Stimulated activated CD4-positive, alpha-beta T cell treated with anti-CD3 and anti-CD28 coated beads, Interleukin-2, amount 100 ng/mL, for 4 hours (primary cell): ENCODE data around the gene MYBPC1.
"Not testable (repeated sequence)": the region's sequence is repeated elsewhere in the genome, so short reads cannot be mapped to it uniquely, and the experiment has no call there.

ENCODE experiments used
- DNase-seq: peaks from one replicate; pipeline ENCODE4 v3.0.0-alpha.2; 2020; ENCODE audit warnings: low read depth

The MYBPC1 gene

DNA sequence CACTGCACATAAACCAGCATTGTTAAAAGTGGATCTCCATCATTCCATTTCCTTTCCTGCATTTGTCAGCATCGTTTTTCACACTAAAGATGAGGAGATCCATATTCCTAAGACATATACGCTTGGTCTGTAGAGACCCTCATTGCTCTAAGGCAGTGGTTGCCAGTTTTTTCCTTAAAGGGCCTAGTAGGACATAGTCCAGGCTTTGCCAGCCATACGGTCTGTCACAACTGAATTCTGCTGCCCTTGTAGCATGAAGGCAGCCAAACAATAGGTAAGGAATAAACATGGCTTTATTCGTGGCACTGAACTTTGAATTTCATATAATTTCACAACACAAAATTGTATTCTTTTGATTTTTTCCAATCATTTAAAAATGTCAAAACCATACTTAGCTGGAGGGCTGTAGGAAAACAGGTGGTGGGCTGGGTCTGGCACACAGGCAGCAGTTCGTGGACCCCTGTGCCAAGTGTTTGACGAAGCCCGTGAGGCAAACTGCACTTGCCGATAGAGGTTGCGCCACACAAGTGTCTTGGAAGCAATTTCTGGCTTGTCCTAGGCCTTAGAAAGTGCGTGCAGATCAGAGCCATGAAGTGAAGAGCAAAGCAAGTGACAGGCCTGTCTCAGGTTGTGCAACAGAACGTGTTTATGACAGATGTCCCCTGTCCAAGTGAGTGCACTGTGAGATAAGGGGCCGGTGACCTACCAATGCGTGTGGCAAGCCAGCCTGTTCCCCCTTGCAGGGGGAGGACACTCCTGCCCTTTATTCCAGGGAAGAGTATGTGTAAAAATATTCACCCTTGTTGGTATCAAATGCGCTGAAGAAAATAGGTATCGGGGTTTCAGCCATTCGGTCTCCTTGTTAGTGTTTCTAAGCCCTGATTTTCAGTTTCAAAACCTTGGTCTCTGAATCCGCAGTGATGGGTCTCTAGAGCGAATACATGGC lies 101.8 kb downstream of the MYBPC1 start:
- no peak for DNase-seq

DNA sequence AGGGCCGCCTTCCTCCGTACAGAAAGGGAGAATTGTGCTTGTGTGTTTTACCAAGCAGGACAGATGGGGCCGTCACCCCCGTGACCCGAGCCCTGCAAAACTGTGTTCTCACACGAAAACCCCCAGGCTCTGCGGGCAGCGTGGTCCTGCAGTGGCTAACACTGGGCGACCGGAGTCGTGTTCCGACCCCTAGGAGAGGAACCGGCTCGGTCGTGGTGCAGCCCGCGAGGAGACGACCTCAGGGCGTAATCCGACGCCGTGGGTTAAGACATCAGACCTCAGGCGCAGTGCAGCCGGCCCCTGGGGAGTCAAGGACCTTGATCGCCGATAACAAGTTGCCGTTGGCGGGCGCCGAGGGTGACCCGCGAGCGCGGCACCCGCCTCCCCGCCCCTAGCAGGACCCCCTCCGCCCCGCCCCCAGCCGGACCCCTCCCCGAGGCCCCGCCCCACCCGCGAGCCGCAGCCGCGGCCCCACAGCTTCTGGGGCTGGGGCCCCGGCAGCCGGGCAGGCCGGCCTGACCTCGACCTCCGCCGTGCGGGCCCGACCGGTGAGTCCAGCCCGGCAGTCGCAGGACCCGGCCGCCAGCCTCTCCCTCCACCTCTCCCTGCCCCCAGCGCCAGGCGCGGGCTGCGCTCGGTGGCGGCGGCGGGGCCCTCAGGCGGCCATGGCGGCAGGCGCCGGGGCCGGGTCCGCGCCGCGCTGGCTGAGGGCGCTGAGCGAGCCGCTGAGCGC lies 102.6 kb downstream of the MYBPC1 start, which contains the start of gene CHPT1:
TSS of gene CHPT1 (plus strand) at position 444 of the 733 bp plus-strand sequence. CDS start at position 666, 222 bp downstream.
- DNase-seq, result peak; percentile 28

DNA sequence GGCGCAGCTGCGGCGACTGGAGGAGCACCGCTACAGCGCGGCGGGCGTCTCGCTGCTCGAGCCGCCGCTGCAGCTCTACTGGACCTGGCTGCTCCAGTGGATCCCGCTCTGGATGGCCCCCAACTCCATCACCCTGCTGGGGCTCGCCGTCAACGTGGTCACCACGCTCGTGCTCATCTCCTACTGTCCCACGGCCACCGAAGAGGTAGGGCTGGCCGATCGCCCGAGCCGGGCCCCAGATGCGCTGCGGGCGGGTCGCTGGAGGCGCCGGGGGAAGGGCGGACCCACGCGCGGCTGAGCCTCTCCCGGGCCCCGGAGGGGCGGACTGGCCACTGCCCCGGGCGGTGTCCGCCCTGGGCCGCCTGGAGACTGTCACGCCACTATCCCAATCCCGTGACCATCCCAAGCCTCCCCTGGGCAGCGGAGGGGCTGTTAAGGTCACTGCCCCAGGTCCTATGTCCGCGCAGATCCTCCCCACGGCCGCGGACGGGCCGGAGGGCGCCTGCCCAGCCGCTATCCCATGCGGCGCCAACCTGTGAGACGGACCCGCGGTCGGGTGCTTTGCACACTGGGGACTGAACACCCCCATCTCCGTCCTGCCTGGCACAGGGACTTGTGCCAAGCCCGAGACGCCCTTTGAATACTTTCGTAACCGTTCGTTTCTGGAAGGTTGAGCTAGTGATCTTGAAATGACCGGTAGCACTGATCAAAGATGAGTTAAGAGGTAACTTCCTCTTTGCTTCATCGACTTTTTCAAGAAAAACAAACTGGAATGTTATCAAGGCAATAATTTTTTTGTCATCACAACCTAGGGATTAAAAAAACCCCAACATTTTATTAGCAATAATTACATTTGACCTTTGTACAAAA lies 103.4 kb downstream of the MYBPC1 start:
- no peak for DNase-seq

DNA sequence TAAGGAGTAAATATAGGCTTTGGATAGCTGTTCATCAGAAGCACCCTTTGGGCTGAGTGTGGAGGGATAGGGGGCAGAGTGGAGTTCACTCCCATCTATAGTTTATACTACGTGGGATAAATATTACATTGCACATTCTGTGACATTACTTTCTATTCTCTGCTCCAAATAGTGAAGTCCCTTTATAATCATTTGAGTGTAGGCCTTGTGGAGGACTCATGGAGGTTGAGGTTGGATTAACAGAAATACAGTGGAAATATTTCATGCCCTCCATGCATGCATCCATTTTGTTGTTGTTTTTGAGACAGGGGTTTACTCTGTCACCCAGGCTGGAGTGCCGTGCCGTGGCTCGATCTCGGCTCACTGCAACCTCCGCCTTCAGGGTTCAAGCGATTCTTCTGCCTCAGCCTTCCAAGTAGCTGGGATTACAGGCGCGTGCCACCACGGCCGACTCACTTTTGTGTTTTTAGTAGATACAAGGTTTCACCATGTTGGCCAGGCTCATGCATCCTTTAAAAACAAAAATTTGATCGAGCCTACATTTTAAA lies 104.1 kb downstream of the MYBPC1 start:
- DNase-seq, result no peak

DNA sequence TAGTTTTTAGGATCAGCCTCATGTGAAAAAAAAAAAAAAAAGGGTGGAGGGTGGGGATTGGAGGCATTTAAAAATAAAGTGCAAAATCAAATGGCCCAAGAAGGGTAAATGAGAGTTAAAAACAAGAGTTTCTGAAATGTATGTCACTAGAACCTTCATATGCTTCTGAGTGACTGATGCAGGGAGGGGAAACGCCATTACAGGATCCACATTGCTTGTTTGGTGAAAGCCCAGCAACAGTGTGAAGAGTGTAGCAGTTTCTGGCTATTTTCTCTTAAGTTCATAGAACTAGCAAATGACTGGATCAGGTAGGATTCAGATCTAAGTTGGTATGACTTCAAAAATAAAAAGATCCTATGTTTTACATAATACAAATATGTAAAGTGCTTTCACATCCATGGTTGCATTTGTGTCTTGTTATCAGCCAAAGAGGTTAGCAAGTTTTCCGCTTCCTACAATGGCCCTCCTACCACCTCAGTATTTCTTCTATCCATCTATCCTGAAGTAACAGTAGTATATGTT lies 105.6 kb downstream of the MYBPC1 start:
- no peak for DNase-seq

DNA sequence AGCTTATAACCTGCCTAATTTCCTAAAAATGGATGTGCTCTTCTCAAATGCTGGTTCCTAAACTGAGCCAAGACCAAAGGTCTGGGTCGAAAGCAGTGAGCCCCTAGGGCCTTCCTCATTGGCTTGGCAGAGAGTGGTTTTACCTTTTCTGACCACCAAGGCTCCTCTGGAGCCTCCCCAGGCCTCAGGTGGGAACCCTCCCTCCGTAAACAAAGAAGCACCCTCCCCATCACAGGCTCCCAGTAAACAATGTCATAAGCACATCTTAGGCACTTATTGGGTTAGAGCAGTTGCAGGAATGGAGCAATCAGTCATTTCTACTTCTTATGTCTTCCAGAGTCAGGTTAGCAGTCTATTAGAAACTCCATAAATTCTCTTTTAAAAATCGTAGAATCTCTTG lies 108.7 kb downstream of the MYBPC1 start:
- no peak for DNase-seq

DNA sequence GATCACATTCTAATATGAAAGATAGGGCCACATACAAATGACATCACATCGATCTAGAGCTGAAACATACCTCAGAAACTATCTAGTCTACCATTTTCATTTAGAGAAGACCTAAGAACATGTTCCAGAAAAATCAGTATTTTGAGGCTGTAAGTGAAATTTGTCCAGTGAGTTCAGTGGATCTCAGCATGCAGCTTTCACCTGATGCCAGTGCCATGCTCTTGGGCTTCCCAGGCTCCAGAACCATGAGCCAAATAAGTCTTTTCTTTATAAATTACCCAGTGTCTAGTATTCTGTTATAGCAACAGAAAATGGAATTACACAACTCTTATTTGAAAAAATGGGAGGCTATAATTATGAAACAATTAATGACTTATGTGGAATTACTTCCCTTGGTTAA lies 111.6 kb downstream of the MYBPC1 start:
- no peak for DNase-seq

DNA sequence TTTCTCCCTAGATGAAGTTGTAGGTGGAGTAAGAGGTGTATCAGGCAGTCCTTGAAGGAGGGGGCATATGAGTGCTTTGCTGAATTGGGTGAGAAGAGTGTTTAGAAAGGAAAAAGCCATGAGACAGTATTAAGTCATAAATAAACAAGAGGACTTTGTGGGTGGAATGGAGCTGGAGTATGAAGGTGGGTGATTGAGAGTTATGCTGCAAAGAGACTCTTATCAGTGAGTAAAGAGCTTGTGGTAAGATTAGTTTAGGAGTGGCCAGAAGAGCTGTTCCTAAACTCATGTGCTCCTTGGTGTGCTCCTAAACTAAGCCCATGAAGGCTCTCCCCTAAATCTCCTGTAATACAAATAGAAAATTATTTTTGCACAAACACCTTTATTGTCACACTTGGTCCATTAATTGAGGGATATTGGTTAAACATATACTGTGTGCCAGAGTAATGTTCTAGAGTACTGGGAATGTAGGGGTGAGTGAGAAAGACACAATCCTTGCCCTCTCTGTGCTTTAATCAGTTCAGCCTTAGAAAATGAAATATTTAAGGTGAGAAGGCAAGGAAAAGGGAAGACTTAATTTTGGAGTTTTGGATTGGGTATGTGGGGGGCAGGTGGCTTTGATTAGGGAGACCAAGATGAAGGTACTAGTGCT lies 112.5 kb downstream of the MYBPC1 start:
- DNase-seq, result no peak

DNA sequence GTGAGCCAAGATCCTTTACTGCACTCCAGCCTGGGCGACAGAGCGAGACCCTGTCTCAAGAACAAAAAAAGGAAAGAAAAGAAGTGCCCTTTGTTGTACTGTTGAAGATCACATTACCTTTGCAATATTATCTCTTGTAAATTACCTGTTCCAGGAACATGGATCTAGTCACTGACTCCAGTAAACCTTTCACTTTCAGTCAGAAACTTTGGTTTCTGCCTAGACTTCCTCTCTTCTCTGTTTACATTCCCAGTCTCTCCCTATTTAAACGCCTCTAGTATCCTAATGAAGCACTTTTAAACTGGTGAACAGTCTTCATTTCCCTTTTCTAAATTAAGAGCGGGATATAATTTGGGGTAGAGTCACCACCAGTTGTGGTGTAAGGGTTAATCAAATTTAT lies 115.5 kb downstream of the MYBPC1 start:
- DNase-seq, result no peak

DNA sequence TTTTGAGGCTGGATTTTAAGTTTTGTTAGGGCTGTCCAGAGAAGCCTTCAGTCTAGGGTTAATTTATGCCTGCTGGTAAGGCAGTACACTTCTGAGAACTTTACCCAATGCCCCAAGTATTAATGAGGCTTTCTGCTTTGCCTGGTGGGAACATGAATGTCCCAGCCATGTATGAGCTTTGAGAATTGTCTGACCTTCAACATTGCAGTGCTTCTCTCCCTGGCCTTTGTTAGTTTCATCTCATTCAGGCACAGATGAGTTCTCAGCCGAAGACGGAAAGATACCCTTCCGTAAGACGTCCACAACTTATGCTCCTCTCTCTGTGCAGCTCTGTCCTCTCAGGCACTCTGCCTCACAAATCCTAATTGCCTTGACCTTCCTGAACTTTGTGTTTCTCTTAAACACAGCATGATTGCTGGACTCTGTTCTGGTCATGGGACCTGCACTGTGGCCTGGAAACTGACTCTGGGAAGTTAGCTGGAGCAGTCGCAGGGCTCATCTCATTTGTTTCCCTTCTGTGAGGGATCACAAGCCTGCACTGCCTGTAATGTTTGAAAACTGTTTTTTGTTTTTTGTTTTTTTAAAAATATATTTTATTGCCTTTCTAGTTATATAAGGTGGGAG lies 118.4 kb downstream of the MYBPC1 start:
- no peak for DNase-seq

DNA sequence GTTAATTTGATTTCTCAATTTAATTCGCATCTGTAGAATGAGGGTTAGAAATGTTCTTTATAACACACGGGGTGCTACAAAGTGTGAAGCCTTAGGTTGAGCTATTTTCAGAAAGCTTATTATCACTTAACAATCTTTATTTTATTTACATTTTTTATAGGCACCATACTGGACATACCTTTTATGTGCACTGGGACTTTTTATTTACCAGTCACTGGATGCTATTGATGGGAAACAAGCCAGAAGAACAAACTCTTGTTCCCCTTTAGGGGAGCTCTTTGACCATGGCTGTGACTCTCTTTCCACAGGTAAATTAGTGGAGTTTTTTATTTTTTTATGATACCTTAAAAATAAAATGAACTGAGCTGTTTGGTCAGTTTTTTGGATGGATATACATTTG lies 119.2 kb downstream of the MYBPC1 start:
- no peak for DNase-seq

DNA sequence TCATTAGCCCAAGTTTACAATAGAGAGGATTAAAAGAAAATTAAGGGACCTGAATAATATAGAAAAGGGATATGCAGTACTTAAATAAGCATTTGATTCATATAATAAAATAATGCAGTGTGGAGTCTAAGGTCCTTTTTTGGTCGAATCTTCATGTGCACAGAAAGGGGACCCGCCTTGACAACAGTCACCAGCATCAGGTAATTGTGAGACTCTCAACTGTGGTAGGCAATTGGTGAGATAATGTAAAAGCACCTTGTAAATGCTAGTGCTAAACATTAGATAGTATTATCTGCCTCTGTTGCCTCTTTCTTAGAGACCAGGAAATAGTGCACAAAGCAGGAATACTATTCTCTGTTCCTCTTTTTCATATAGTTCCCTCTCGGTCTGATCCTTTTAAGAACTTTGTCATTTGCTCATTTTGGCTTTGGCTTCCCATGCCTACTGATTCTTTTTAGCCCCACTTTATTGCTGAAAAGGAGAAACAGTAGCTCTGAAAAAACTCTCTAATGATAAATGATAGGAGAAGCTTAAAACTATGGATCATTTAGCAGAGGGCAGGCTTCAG lies 120.2 kb downstream of the MYBPC1 start:
- DNase-seq, result no peak

DNA sequence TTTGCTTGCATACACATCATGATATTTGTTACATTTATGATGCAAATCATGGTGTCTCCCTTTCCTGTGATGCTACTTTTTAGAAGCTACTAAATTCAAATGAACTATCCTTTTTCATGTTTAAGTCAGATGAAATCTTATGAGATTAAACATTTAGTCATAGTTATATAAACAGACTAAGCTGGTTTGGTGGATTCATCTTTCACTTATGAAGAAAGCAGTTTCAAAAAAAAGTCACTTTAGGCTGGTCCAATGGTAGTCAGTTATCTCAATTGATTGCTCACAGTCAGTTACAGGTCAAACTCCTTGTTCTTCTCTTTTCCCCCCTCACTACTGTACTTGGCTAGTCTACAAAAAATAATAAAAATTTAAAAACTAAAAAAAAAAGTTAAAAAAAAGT lies 124.8 kb downstream of the MYBPC1 start:
- no peak for DNase-seq

DNA sequence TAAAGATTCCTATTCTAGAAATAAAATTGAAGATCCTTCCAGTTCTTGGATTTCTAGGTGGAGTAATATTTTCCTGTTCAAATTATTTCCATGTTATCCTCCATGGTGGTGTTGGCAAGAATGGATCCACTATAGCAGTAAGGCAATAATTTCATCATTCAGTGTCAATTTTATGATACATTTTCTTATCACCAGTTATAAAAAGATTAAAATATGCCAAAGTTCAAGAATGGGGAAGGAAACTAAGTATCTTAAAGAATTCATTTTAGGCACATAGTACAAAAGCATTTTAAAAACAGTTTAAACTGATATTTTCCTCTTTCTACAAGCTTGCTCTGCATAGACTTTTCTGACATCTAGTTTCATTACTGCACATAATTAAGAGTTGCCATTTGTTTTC lies 125.3 kb downstream of the MYBPC1 start:
- DNase-seq, result no peak

DNA sequence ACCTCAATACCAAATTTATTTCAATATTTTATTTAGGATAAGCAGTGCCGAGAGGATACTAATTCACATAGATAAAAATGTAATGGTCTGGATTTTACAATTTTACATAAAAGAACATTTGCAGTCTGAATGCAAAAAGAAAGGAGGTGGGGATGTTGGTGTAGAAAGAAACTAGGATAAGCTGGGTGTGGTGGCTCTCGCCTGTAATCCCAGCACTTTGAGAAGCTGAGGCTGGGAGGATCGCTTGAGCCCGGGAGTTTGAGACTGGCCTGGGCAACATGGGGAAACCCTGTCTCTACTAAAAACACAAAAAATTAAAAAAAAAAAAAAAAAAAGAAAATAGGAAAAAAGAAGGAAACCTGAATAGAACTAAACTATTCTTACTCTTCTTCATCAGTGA lies 127.6 kb downstream of the MYBPC1 start:
- DNase-seq, result no peak

DNA sequence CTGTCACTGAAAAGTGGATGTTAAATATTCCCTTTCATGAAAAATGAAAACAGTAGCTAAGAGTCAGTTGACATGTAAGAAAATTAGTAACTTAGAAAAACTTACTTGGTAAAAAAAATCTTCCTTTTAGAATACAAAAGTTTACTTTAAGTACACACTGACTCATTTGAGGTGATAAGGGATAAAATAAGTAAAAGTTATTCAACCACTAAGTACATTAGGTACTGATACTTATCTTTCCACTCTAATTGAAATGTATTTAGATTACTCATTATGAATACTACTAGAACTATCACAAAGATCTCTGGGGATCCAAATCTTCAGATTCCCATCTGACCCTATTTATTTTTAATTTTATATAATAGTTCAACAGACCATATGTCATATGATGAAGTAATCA lies 132.3 kb downstream of the MYBPC1 start:
- no peak for DNase-seq

DNA sequence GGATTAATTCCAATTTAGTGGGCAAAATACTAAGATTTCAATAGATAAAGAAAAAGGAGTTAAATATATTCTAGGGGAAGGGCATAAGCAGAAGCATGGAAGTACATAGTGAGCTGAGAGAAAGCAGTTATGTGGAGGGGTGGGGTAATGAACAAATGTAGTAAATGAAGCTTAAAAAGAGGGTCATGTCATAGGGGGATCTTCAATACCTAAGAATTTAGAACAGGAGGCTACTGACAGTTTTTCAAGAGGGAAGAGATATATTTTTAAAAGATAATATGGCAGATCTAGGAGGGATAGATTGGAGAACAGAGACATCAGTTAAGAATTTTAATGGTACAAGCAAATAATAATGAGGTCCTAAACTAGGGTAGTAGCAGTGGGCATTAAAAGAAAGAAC lies 135.1 kb downstream of the MYBPC1 start:
- DNase-seq, result no peak

DNA sequence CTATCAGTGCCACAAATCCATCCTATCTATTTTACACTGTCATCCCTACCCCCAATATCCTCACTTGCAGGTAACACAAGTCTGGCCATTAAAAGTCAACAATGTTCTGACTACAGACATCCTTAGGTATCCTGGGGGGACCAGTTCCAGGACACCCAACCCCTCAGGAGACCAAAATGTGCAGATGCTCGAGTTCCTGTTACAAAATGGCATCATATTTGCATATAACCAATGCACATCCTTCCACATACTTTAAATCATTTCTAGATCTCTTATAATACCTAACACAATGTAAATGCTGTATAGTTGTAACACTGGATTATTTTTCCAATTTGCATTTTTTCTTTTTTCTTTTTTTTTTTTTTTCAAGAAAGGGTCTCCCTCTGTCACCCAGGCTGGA lies 137.5 kb downstream of the MYBPC1 start:
- DNase-seq, result no peak

DNA sequence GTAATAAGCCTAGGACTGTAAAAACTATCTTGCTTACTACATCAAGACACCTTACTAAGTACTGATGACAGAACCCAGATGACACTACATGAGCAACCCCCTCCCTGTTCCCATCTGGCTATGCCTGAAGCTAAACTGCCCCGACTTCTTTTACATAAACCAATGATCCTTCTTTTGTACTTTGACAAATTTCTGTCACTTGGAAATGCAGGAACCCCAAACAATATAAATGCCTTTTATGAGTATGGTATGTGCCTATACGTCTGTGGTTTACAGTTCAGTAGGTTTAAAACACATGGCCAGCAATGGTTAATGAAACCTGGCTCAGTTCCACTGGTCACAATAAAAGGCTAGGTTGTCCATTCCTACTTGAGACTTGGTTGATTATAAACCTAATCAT lies 138.4 kb downstream of the MYBPC1 start:
- DNase-seq, result no peak

DNA sequence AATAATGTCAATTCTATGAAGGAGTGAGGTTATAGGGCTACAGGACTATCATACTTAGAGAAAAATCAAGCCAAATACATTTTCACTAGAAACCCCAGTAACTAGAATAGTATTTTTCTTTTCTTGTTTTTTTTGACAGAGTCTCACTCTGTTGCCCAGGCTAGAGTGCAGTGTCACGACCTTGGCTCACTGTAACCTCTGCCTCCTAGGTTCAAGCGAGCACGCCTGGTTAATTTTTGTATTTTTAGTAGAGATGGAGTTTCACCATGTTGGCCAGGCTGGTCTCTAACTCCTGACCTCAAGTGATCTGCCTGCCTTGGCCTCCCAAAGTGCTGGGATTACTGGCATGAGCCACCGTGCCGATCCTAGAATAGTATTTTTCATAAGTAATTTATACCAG lies 139.7 kb downstream of the MYBPC1 start:
- not testable (repeated sequence) for DNase-seq
